PC-3 (cell line): ENCODE measurements around the gene PARG. TPM values are rescaled to one million over a fixed set of nuclear protein-coding genes. Genes with fewer than 3 reads are reported as not detected.
"Not testable (repeated sequence)": the region's sequence is repeated elsewhere in the genome, so short reads cannot be mapped to it uniquely, and the experiment has no call there.

Experiments
- ATAC-seq: fragments of 200-7000 bp; cut with Tn5 transposase; 2 replicates; pipeline ENCODE4 v1.9.1; 2020; ENCODE audit warnings: mild to moderate bottlenecking, moderate library complexity
- BruUV-seq: library from RNA; stranded (reverse); fragments of 400-500 nt; replicated peaks from 2 replicates; lab custom pipeline; 2021; lab: Mats Ljungman, UMichigan
- CTCF ChIA-PET: fragments of 300-600 bp; sonication (Branson Sonifier 250); formaldehyde crosslinking; loops from one replicate; lab custom pipeline; 2022; ENCODE audit warnings: antibody characterized with exemption; lab: Charles Lee
- POLR2A ChIA-PET: fragments of 300-600 bp; sonication (Branson Sonifier 250); formaldehyde crosslinking; loops from one replicate; lab custom pipeline; 2022; ENCODE audit warnings: antibody characterized with exemption; ENCODE audit not compliant: unreplicated experiment; lab: Charles Lee
- DNase-seq: peaks from one replicate; pipeline ENCODE4 v3.0.0-alpha.2; 2015
- H2AFZ ChIP-seq: fragments of 300-600 bp; sonication (generic); 2 replicates; pipeline ENCODE4 v1.6.0; 2016; ENCODE audit warnings: antibody characterized with exemption, low read length
- H3F3A ChIP-seq: fragments of 300-600 bp; sonication (generic); one replicate; pipeline ENCODE4 v1.6.0; 2017; ENCODE audit warnings: antibody characterized with exemption, low read length, control low read depth, mild to moderate bottlenecking; ENCODE audit not compliant: unreplicated experiment
- H3K27ac ChIP-seq: fragments of 300-600 bp; sonication (generic); 2 replicates; pipeline ENCODE4 v1.5.1; 2016; ENCODE audit warnings: mild to moderate bottlenecking, low read length
- H3K27me3 ChIP-seq: fragments of 300-600 bp; sonication (generic); 2 replicates; pipeline ENCODE4 v1.6.1; 2016; ENCODE audit warnings: low read length, mixed read lengths
- H3K36me3 ChIP-seq: fragments of 300-600 bp; sonication (generic); 2 replicates; pipeline ENCODE4 v1.6.1; 2016; ENCODE audit warnings: low read depth, mixed run types, low read length, mixed read lengths
- H3K4me1 ChIP-seq: fragments of 300-600 bp; sonication (generic); 2 replicates; pipeline ENCODE4 v1.5.1; 2016; ENCODE audit warnings: low read length; ENCODE audit not compliant: insufficient read depth
- H3K4me2 ChIP-seq: fragments of 300-600 bp; sonication (generic); 2 replicates; pipeline ENCODE4 v1.6.0; 2016; ENCODE audit warnings: low read length
- H3K4me3 ChIP-seq: fragments of 300-600 bp; sonication (generic); 2 replicates; pipeline ENCODE4 v1.5.1; 2016; ENCODE audit warnings: mild to moderate bottlenecking, low read length, mixed read lengths
- H3K79me2 ChIP-seq: fragments of 300-600 bp; sonication (generic); 2 replicates; pipeline ENCODE4 v1.6.1; 2017; ENCODE audit warnings: low read length, mixed read lengths
- H3K9ac ChIP-seq: fragments of 300-600 bp; sonication (generic); 2 replicates; pipeline ENCODE4 v1.6.0; 2016; ENCODE audit warnings: mild to moderate bottlenecking, low read length
- H3K9me2 ChIP-seq: fragments of 300-600 bp; sonication (generic); replicated peaks from 2 replicates; pipeline ENCODE4 v1.6.1; 2016; ENCODE audit warnings: mixed run types, low read length, mixed read lengths
- H3K9me3 ChIP-seq: fragments of 300-600 bp; sonication (generic); 2 replicates; pipeline ENCODE4 v1.6.1; 2016; ENCODE audit warnings: low read length, mixed read lengths
- H4K20me1 ChIP-seq: fragments of 300-600 bp; sonication (generic); 2 replicates; pipeline ENCODE4 v1.6.1; 2016; ENCODE audit warnings: low read length, mixed read lengths
- CTCF ChIP-seq: fragments of 300-600 bp; sonication (generic); conservative IDR thresholded peaks from 2 replicates; pipeline ENCODE4 v1.5.1; 2017; ENCODE audit warnings: antibody characterized with exemption, low read depth, mild to moderate bottlenecking, low read length
- EZH2 ChIP-seq: fragments of 300-600 bp; sonication (generic); IDR thresholded peaks from one replicate; pipeline ENCODE4 v1.6.1; 2017; ENCODE audit warnings: antibody characterized with exemption, mild to moderate bottlenecking, low read length; ENCODE audit not compliant: unreplicated experiment
- EZH2phosphoT487 ChIP-seq: fragments of 300-600 bp; sonication (generic); IDR thresholded peaks from 2 replicates; pipeline ENCODE4 v1.6.1; 2018; ENCODE audit warnings: mild to moderate bottlenecking, antibody characterized with exemption, low read length, borderline replicate concordance
- intact Hi-C: fragments of 100-400 bp; cut with micrococcal nuclease; formaldehyde crosslinking; loops from 2 replicates; pipeline ENCODE4 v1.9.0; 2023
- total RNA-seq: library from RNA; depleted of rRNA; stranded (reverse); fragments of >200 nt; gene quantifications from 2 replicates; pipeline ENCODE4 v1.2.3, GENCODE V29; 2014

The PARG gene
- total RNA-seq, 1 experiment from 2014 or later = 85.4 TPM

DNA sequence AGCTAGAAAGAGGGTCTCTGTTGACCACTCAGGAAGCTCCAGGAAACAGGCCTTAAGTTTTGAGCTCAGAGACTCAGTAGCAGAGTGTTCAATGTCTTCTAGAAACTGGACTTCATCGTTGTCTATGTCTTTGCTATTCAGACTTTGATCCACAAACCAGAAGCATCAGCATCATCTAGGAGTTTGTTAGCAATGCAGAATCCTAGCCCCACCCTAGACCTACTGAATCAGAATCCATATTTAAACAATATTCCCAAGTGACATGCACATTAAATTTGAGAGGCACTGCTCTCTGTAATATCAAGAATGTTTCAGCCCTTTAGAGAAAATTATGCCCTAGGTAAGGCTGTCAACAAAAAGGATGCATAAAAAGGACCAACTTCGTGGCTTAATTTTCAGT lies 166.8 kb downstream of the PARG start:
- DNase-seq = no peak
- Histone ChIP-seq H3K9me2 (no peaks in the 10 kb centered on the region), H3K27ac (no peak overlapping the region), H3F3A (no peaks in the 10 kb centered on the region), H3K9ac (no peak overlapping the region), H4K20me1 (no peaks in the 10 kb centered on the region), H3K36me3 (no peaks in the 10 kb centered on the region), H3K9me3 (no peaks in the 10 kb centered on the region), H3K4me1 (no peaks in the 10 kb centered on the region), H3K4me3 (no peak overlapping the region), H3K27me3 (peaks cover 71% of the 10 kb centered on the region), H2AFZ (no peak overlapping the region), H3K4me2 (no peak overlapping the region), H3K79me2 (no peaks in the 10 kb centered on the region)
- ATAC-seq = no peak
- TF ChIP-seq CTCF (no peak), EZH2phosphoT487 (no peak), EZH2 (no peak)
- no TSS peak for BruUV-seq
- POLR2A ChIA-PET = no interaction called here
- intact Hi-C loops = no loop called here
- CTCF ChIA-PET = no interaction called here

- BruUV-seq, DNase-seq, H3K27ac ChIP-seq, H3K9me2 ChIP-seq, H3K79me2 ChIP-seq, POLR2A ChIA-PET, intact Hi-C loops, H3K9ac ChIP-seq, ATAC-seq, H3K9me3 ChIP-seq, H3F3A ChIP-seq, H2AFZ ChIP-seq, H3K4me3 ChIP-seq, H3K36me3 ChIP-seq, H3K4me2 ChIP-seq, H3K4me1 ChIP-seq, CTCF ChIA-PET, H4K20me1 ChIP-seq: not testable (repeated sequence)
- peaks cover 77% of the 10 kb centered on the region for H3K27me3 ChIP-seq
Observed at GRCh38 chr10:49772944-49773343, 168.9 kb downstream of the PARG start.

GRCh38 chr10:49771046-49771445 lies 170.8 kb downstream of the PARG start:
- H2AFZ ChIP-seq, CTCF ChIA-PET, H3K36me3 ChIP-seq, H3K4me1 ChIP-seq, H3F3A ChIP-seq, H3K9me3 ChIP-seq, H3K9me2 ChIP-seq, intact Hi-C loops, H3K9ac ChIP-seq, H3K4me3 ChIP-seq, DNase-seq, BruUV-seq, H3K4me2 ChIP-seq, H3K27ac ChIP-seq, ATAC-seq, H3K79me2 ChIP-seq, H4K20me1 ChIP-seq: not testable (repeated sequence)
- POLR2A ChIA-PET = interaction anchor here (0.5 kb wide), 1 partner anchor 219 kb away, joined by 8 read pairs; no protein-coding TSS in a partner anchor
- H3K27me3 ChIP-seq = peaks cover 77% of the 10 kb centered on the region

- H3K27ac ChIP-seq = no peak overlapping the region
- H3K9me3 ChIP-seq = peaks cover 4% of the 10 kb centered on the region; the same call in 1 of the 2 replicates
- H3K4me3 ChIP-seq = no peak overlapping the region
- ATAC-seq (no peak), DNase-seq (no peak)
- H3K36me3 ChIP-seq = no peaks in the 10 kb centered on the region
- H3K27me3 ChIP-seq = peaks cover 66% of the 10 kb centered on the region
- no peaks in the 10 kb centered on the region for H3K79me2 ChIP-seq
- TF ChIP-seq EZH2 (no peak), CTCF (no peak), EZH2phosphoT487 (no peak)
- H4K20me1 ChIP-seq = no peaks in the 10 kb centered on the region
- no peak overlapping the region for H3K9ac ChIP-seq
- intact Hi-C loops = no loop called here
- no peaks in the 10 kb centered on the region for H3K4me1 ChIP-seq
- no peak overlapping the region for H3K4me2 ChIP-seq
- ChIA-PET CTCF (interaction anchor here (0.7 kb wide), 1 partner anchor 177 kb away, joined by 3 read pairs; no protein-coding TSS in a partner anchor), POLR2A (no interaction called here)
- BruUV-seq = no TSS peak
- no peak overlapping the region for H2AFZ ChIP-seq
- no peaks in the 10 kb centered on the region for H3F3A ChIP-seq
- no peaks in the 10 kb centered on the region for H3K9me2 ChIP-seq
Observed at GRCh38 chr10:49769692-49770091, 172.1 kb downstream of the PARG start.
